HepG2 (cell line): ENCODE results near the gene ARMC10. TPM values are rescaled to one million over a fixed set of nuclear protein-coding genes. Genes with fewer than 3 reads are reported as not detected.

Experiments
- ATF2 ChIP-seq: sonication (generic); formaldehyde crosslinking; IDR thresholded peaks from 2 replicates; pipeline ENCODE4 v1.4.0; 2020; ENCODE audit warnings: missing genetic modification reagents
- BRCA1 ChIP-seq: sonication (generic); formaldehyde crosslinking; IDR thresholded peaks from 2 replicates; pipeline ENCODE4 v1.4.0; 2020; ENCODE audit warnings: missing genetic modification reagents
- DMAP1 ChIP-seq: IDR thresholded peaks from 2 replicates; pipeline ENCODE4 v1.6.1; 2016
- DMTF1 ChIP-seq: sonication (generic); formaldehyde crosslinking; IDR thresholded peaks from 2 replicates; pipeline ENCODE4 v1.4.0; 2020; ENCODE audit warnings: mild to moderate bottlenecking, missing genetic modification reagents
- E2F1 ChIP-seq: sonication (generic); formaldehyde crosslinking; IDR thresholded peaks from 2 replicates; pipeline ENCODE4 v1.5.0; 2020; ENCODE audit warnings: missing genetic modification reagents
- FOXP1 ChIP-seq, 2 experiments: fragments of 450-650 bp in 1 of 2; IDR thresholded peaks; 2 replicates each; pipeline ENCODE4 v1.6.1; 2017 to 2018; ENCODE audit warnings: antibody characterized with exemption in 1 of 2
- GMEB1 ChIP-seq: sonication (generic); formaldehyde crosslinking; IDR thresholded peaks from 2 replicates; pipeline ENCODE4 v1.5.1; 2020; ENCODE audit warnings: missing genetic modification reagents, mild to moderate bottlenecking, borderline replicate concordance
- IKZF4 ChIP-seq: sonication (generic); formaldehyde crosslinking; IDR thresholded peaks from 2 replicates; pipeline ENCODE4 v1.5.1; 2020; ENCODE audit warnings: borderline replicate concordance, mild to moderate bottlenecking, low read depth, missing genetic modification reagents; ENCODE audit errors: not compliant biosample characterization
- KLF16 ChIP-seq, 2 experiments: sonication (generic) in 1 of 2; formaldehyde crosslinking in 1 of 2; IDR thresholded peaks; 2 replicates each; pipeline versions ENCODE4 v1.6.1 to v1.8.0; 2016 to 2023; ENCODE audit warnings: missing genetic modification reagents in 2 of 2, missing compliant biosample characterization in 1 of 2
- MAFF ChIP-seq: IDR thresholded peaks from 2 replicates; pipeline ENCODE4 v1.6.1; 2011; ENCODE audit warnings: low read depth, low read length, improper control_type of control experiment
- MTF2 ChIP-seq: sonication (generic); formaldehyde crosslinking; IDR thresholded peaks from 2 replicates; pipeline ENCODE4 v1.5.0; 2020; ENCODE audit warnings: missing genetic modification reagents, borderline replicate concordance
- NCOA1 ChIP-seq: sonication (generic); formaldehyde crosslinking; IDR thresholded peaks from 2 replicates; pipeline ENCODE4 v1.9.0; 2021; ENCODE audit warnings: missing genetic modification reagents
- ZNF296 ChIP-seq: sonication (generic); formaldehyde crosslinking; conservative IDR thresholded peaks from 2 replicates; pipeline ENCODE4 v1.5.0; 2020; ENCODE audit warnings: mild to moderate bottlenecking, missing genetic modification reagents
- ZNF431 ChIP-seq: sonication (generic); formaldehyde crosslinking; IDR thresholded peaks from 2 replicates; pipeline ENCODE4 v1.9.0; 2022; ENCODE audit warnings: missing genetic modification reagents, low read depth, mild to moderate bottlenecking, borderline replicate concordance
- ZNF629 ChIP-seq: sonication (generic); formaldehyde crosslinking; conservative IDR thresholded peaks from 2 replicates; pipeline ENCODE4 v1.5.0; 2020; ENCODE audit warnings: missing genetic modification reagents
- ZNF639 ChIP-seq: conservative IDR thresholded peaks from 2 replicates; pipeline ENCODE4 v1.6.1; 2018; ENCODE audit warnings: missing genetic modification reagents
- ZNF670 ChIP-seq: sonication (generic); formaldehyde crosslinking; IDR thresholded peaks from 2 replicates; pipeline ENCODE4 v1.8.0; 2022; ENCODE audit warnings: mild to moderate bottlenecking, missing genetic modification reagents, borderline replicate concordance
- ZNF770 ChIP-seq: sonication (generic); formaldehyde crosslinking; IDR thresholded peaks from 2 replicates; pipeline ENCODE4 v1.5.0; 2020; ENCODE audit warnings: mild to moderate bottlenecking, missing genetic modification reagents
- polyA plus RNA-seq, 8 experiments: library from polyadenylated mRNA; depleted of rRNA in 3 of 8; stranded (reverse) in 7 of 8; unstranded in 1 of 8; fragments of >200 nt; fragmentation: Illumina TruSeq in 4 of 8; extraction: Trizol in 4 of 8; gene quantifications; 2 replicates each; pipeline versions ENCODE4 v1.2.1 to v1.2.3, GENCODE V29; 2011 to 2016; ENCODE audit warnings: low read depth in 4 of 8, missing spikeins in 1 of 8, mixed read lengths in 1 of 8; ENCODE audit not compliant: insufficient read depth in 1 of 8
- total RNA-seq, 5 experiments: library from RNA; depleted of rRNA; stranded (reverse); fragments of >200 nt; fragmentation: Illumina TruSeq; extraction: Trizol; gene quantifications; 2 replicates each; pipeline ENCODE4 v1.2.3, GENCODE V29; 2016; ENCODE audit warnings: low read depth in 1 of 5

ARMC10 gene
- total and polyA plus RNA-seq, 2 of the 13 experiments (the other 11 are each of a cell fraction or from before 2014, with no cell fraction given) = 11.3 to 23.7 TPM

GRCh38 chr7:103106005-103106702 is 31.2 kb downstream of the ARMC10 start (continued):
- no peak; the same call in 1 of the 2 replicates for TF ChIP-seq GMEB1
- peak; percentile 44; the same call in 1 of the 2 replicates for TF ChIP-seq ATF2 (CRISPR knock-in tag)
- TF ChIP-seq ZNF431 (CRISPR knock-in tag) = no peak
- no peak for TF ChIP-seq MTF2
- peak; percentile 72 for TF ChIP-seq MAFF
- TF ChIP-seq BRCA1 (CRISPR knock-in tag) = no peak
- no peak for TF ChIP-seq DMTF1 (CRISPR knock-in tag)
- no peak for TF ChIP-seq ZNF770 (CRISPR knock-in tag)
- TF ChIP-seq KLF16 (CRISPR knock-in tag; IDR thresholded peaks at IDR 0.05) = no peak
- TF ChIP-seq IKZF4 (CRISPR knock-in tag) = no peak
- TF ChIP-seq DMAP1 = peak; percentile 61; the same call in 1 of the 2 replicates
- TF ChIP-seq FOXP1 (IDR thresholded peaks at IDR 0.05) = no peak
- peak; percentile 66; the same call in 1 of the 2 replicates for TF ChIP-seq FOXP1 (CRISPR knock-in tag; IDR thresholded peaks at IDR 0.05)
- peak; percentile 65; the same call in 1 of the 2 replicates for TF ChIP-seq ZNF670
- TF ChIP-seq ZNF629 (CRISPR knock-in tag) = no peak
- no peak for TF ChIP-seq NCOA1
- no peak for TF ChIP-seq E2F1 (CRISPR knock-in tag)
- no peak for TF ChIP-seq ZNF296 (CRISPR knock-in tag)
- no peak for TF ChIP-seq ZNF639 (CRISPR knock-in tag)
